K562 (cell line): ENCODE data around the gene ARFGAP3. TPM values are rescaled to one million over a fixed set of nuclear protein-coding genes. Genes with fewer than 3 reads are reported as not detected.

ENCODE experiments used
- ATAC-seq: fragments of 200-7000 bp; cut with Tn5 transposase; 3 replicates; pipeline ENCODE4 v1.9.1; 2020; ENCODE audit warnings: moderate library complexity
- BruUV-seq: library from RNA; stranded (reverse); fragments of 400-500 nt; replicated peaks from 2 replicates; lab custom pipeline; 2021; lab: Mats Ljungman, UMichigan
- CTCF ChIA-PET: fragments of 300-600 bp; formaldehyde crosslinking; extraction: SDS; loops from one replicate; lab custom pipeline; 2021; ENCODE audit warnings: low intra/inter-chr PET ratio; lab: Yijun Ruan, JAX
- POLR2A ChIA-PET: fragments of 300-600, 350-650 bp; sonication (Branson Sonifier 250); formaldehyde crosslinking; extraction: SDS; loops from one replicate; lab custom pipeline; 2021; ENCODE audit warnings: antibody characterized with exemption, inconsistent platforms; lab: Yijun Ruan, JAX
- DNase-seq, 4 experiments: peaks; one replicate each; pipeline versions ENCODE4 v3.0.0 to v3.0.0-alpha.2; 2011 to 2018; ENCODE audit warnings: low spot score in 3 of 4, mixed read lengths in 3 of 4; ENCODE audit errors: extremely low read depth in 1 of 4
- FAIRE-seq: peaks from 2 replicates; lab custom pipeline; 2011; peaks lifted over from hg19 to GRCh38; lab: Jason Lieb, UNC
- H2AFZ ChIP-seq: 2 replicates; pipeline ENCODE4 v1.6.0; 2011; ENCODE audit warnings: low read depth, low read length, control low read depth, inconsistent platforms
- H3K27ac ChIP-seq: fragments of 200-600 bp; 3 replicates; pipeline ENCODE4 v1.8.0; 2011; ENCODE audit warnings: low read depth, mild to moderate bottlenecking, control low read depth, inconsistent platforms, low read length, moderate library complexity, mixed read lengths; ENCODE audit errors: extremely low read depth
- H3K27me3 ChIP-seq, 2 experiments: fragments of 300-600 bp in 1 of 2; 2 replicates in 1 of 2; 3 replicates in 1 of 2; pipeline versions ENCODE4 v1.6.0 to v1.8.0; 2011; ENCODE audit warnings: inconsistent platforms in 2 of 2, low read length in 2 of 2, mild to moderate bottlenecking in 1 of 2, mixed read lengths in 1 of 2, moderate library complexity in 1 of 2; ENCODE audit not compliant: control insufficient read depth in 2 of 2, insufficient read depth in 2 of 2
- H3K36me3 ChIP-seq: fragments of 300-600 bp; 3 replicates; pipeline ENCODE4 v1.8.0; 2011; ENCODE audit warnings: mild to moderate bottlenecking, low read length, inconsistent platforms; ENCODE audit not compliant: control insufficient read depth, insufficient read depth
- H3K4me1 ChIP-seq, 2 experiments: fragments of 200-600 bp in 1 of 2; replicated peaks in 1 of 2; 2 replicates in 1 of 2; 3 replicates in 1 of 2; pipeline versions ENCODE4 v1.5.1 to v1.8.0; 2011; ENCODE audit warnings: inconsistent platforms in 2 of 2, low read length in 2 of 2, mild to moderate bottlenecking in 1 of 2, mixed read lengths in 1 of 2, moderate library complexity in 1 of 2; ENCODE audit not compliant: control insufficient read depth in 2 of 2, insufficient read depth in 2 of 2
- H3K4me2 ChIP-seq: 2 replicates; pipeline ENCODE4 v1.6.1; 2011; ENCODE audit warnings: low read length, control low read depth, inconsistent platforms, mixed read lengths; ENCODE audit not compliant: insufficient read depth
- H3K4me3 ChIP-seq: fragments of 200-600 bp; sonication (generic), shearing (Covaris generic); 2 replicates; pipeline ENCODE4 v1.5.1; 2016; ENCODE audit warnings: control low read depth, inconsistent platforms
- H3K79me2 ChIP-seq: fragments of 200-600 bp; 3 replicates; pipeline ENCODE4 v1.8.0; 2011; ENCODE audit warnings: low read length, inconsistent platforms; ENCODE audit not compliant: control insufficient read depth, insufficient read depth
- H3K9ac ChIP-seq, 2 experiments: 2 replicates each; pipeline versions ENCODE4 v1.6.0 to v1.6.1; 2011; ENCODE audit warnings: low read depth in 2 of 2, low read length in 2 of 2, control low read depth in 1 of 2, inconsistent platforms in 1 of 2, mild to moderate bottlenecking in 1 of 2, mixed read lengths in 1 of 2; ENCODE audit not compliant: insufficient read depth in 1 of 2
- H3K9me1 ChIP-seq: one replicate; pipeline ENCODE4 v1.6.0; 2011; ENCODE audit warnings: inconsistent platforms, mild to moderate bottlenecking, low read length, moderate library complexity; ENCODE audit not compliant: control insufficient read depth, insufficient read depth
- H3K9me3 ChIP-seq: replicated peaks from 2 replicates; pipeline ENCODE4 v1.5.1; 2011; ENCODE audit warnings: low read depth, low read length, inconsistent platforms; ENCODE audit not compliant: control insufficient read depth, insufficient read depth
- H4K20me1 ChIP-seq: replicated peaks from 2 replicates; pipeline ENCODE4 v1.6.1; 2011; ENCODE audit warnings: low read length, inconsistent platforms, mixed read lengths; ENCODE audit not compliant: control insufficient read depth, insufficient read depth
- ELF2 ChIP-seq: fragments of 250-450 bp; sonication (Bioruptor Pico); IDR thresholded peaks from 2 replicates; pipeline ENCODE4 v1.5.0; 2021; ENCODE audit warnings: mild to moderate bottlenecking
- ERF ChIP-seq: fragments of 450-650 bp; formaldehyde crosslinking; IDR thresholded peaks from 2 replicates; pipeline ENCODE4 v1.4.0; 2020; ENCODE audit warnings: mild to moderate bottlenecking, mixed read lengths
- ETV6 ChIP-seq, 3 experiments: fragments of 150-350 bp in 1 of 3; sonication (generic) in 1 of 3; formaldehyde crosslinking in 1 of 3; IDR thresholded peaks; 2 replicates each; pipeline versions ENCODE4 v1.6.1 to v1.8.0; 2014 to 2022; ENCODE audit warnings: borderline replicate concordance in 2 of 3, low read depth in 2 of 3, antibody characterized with exemption in 1 of 3, low read length in 1 of 3, mild to moderate bottlenecking in 1 of 3, missing genetic modification reagents in 1 of 3
- GATAD2A ChIP-seq: fragments of 450-650 bp; IDR thresholded peaks from 2 replicates; pipeline ENCODE4 v1.6.1; 2017
- STAT5A ChIP-seq: IDR thresholded peaks from 2 replicates; pipeline ENCODE4 v1.6.1; 2012; ENCODE audit warnings: low read length, inconsistent platforms, borderline replicate concordance
- ZNF134 ChIP-seq: fragments of 250-450 bp; sonication (Bioruptor Pico); conservative IDR thresholded peaks from 2 replicates; pipeline ENCODE4 v1.4.0; 2020
- ZNF175 ChIP-seq: fragments of 200-800 bp; sonication (Bioruptor generic); IDR thresholded peaks from 2 replicates; pipeline ENCODE4 v1.6.1; 2016; ENCODE audit warnings: low read depth, mild to moderate bottlenecking, missing genetic modification characterization, missing compliant biosample characterization
- WGBS: fragments of 100-300 bp; shearing (Covaris generic); methylation state at CpG from one replicate; pipeline ENCODE4 v1.1.6; 2016; ENCODE audit warnings: low coverage, mixed read lengths; ENCODE audit not compliant: insufficient coverage; ENCODE audit errors: missing lambda C conversion rate; 5-methylcytosine and 5-hydroxymethylcytosine counted together
- in situ Hi-C: fragments of 300-500 bp; cut with MboI; formaldehyde crosslinking; loops from 4 replicates; pipeline ENCODE4 v1.15.0; 2018; ENCODE audit warnings: inconsistent platforms, mixed read lengths
- intact Hi-C: fragments of 100-400 bp; cut with micrococcal nuclease; formaldehyde crosslinking; loops from 2 replicates; pipeline ENCODE4 v1.14.2; 2022
- polyA plus RNA-seq, 8 experiments: library from polyadenylated mRNA; depleted of rRNA in 4 of 8; stranded (reverse) in 5 of 8; unstranded in 3 of 8; fragments of >200 nt; fragmentation: Nextera tagmentation in 2 of 8; fragmentation: Illumina TruSeq in 1 of 8; extraction: Ambion mirVana in 2 of 8; extraction: Trizol in 1 of 8; gene quantifications; 2 replicates each; pipeline versions ENCODE4 v1.2.1 to v1.2.3, GENCODE V29; 2011 to 2014; ENCODE audit warnings: inconsistent platforms in 1 of 8, missing spikeins in 1 of 8
- total RNA-seq, 7 experiments: library from RNA; depleted of rRNA in 6 of 7; stranded (reverse); fragments of >200 nt in 6 of 7; fragmentation: Illumina TruSeq in 2 of 7; extraction: Trizol in 2 of 7; gene quantifications; 2 replicates each; pipeline versions ENCODE4 v1.2.1 to v1.2.3, GENCODE V29; 2011 to 2021; ENCODE audit warnings: low replicate concordance in 1 of 7
- TF ChIP-seq, protein P1 (sequence below): sonication (generic); formaldehyde crosslinking; IDR thresholded peaks from 2 replicates; pipeline ENCODE4 v1.8.0; 2022; ENCODE audit warnings: mild to moderate bottlenecking, low read depth, missing genetic modification reagents
- TF ChIP-seq, protein P2 (sequence below): fragments of 450-650 bp; IDR thresholded peaks from 2 replicates; pipeline ENCODE4 v1.6.1; 2014; ENCODE audit warnings: low read depth, mild to moderate bottlenecking, moderate library complexity, borderline replicate concordance
- TF ChIP-seq, protein P3 (sequence below), 3 experiments: IDR thresholded peaks in 2 of 3; conservative IDR thresholded peaks in 1 of 3; 2 replicates each; pipeline ENCODE4 v1.5.1; 2011 to 2012; ENCODE audit warnings: low read length in 3 of 3, mild to moderate bottlenecking in 3 of 3, control low read depth in 2 of 3, improper control_type of control experiment in 1 of 3, inconsistent platforms in 1 of 3, low read depth in 1 of 3, mixed read lengths in 1 of 3, moderate library complexity in 1 of 3; ENCODE audit not compliant: insufficient read depth in 2 of 3
- TF ChIP-seq, protein P4 (sequence below): sonication (generic); formaldehyde crosslinking; IDR thresholded peaks from 2 replicates; pipeline ENCODE4 v1.5.0; 2020; ENCODE audit warnings: missing genetic modification reagents
- TF ChIP-seq, protein P5 (sequence below): fragments of 250-450 bp; sonication (Bioruptor Pico); IDR thresholded peaks from 2 replicates; pipeline ENCODE4 v1.4.0; 2020; ENCODE audit warnings: mild to moderate bottlenecking, moderate library complexity

The ARFGAP3 gene
- total and polyA plus RNA-seq, 9 of the 15 experiments (the other 6 are each of a cell fraction or from before 2014, with no cell fraction given), result 14.2 to 31.9 (median 22.7) TPM

DNA sequence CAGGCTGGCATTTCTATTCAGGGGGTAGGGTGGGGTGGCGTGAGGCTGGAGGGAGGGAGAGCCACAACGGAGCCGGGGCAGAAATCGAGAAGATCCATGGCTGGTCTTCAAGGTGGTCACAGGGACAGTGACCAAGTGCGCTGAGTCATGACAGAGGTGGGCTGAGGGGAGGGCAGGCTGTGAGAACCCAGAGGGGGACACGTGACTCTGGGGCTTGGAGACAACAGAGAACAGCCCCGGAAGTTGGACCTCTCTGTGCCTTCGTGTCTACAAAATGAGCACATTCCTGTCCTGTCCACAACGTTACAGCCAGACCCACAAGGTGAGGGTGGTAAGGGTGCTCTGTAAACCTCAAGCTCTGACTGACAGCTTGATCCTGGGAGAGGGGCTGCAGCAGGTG, 35.1 kb upstream of the ARFGAP3 start (continued):
- TF ChIP-seq, protein P1, sequence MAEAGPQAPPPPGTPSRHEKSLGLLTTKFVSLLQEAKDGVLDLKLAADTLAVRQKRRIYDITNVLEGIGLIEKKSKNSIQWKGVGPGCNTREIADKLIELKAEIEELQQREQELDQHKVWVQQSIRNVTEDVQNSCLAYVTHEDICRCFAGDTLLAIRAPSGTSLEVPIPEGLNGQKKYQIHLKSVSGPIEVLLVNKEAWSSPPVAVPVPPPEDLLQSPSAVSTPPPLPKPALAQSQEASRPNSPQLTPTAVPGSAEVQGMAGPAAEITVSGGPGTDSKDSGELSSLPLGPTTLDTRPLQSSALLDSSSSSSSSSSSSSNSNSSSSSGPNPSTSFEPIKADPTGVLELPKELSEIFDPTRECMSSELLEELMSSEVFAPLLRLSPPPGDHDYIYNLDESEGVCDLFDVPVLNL (CRISPR knock-in tag), result no peak
- TF ChIP-seq STAT5A, result no peak
- TF ChIP-seq, protein P2, sequence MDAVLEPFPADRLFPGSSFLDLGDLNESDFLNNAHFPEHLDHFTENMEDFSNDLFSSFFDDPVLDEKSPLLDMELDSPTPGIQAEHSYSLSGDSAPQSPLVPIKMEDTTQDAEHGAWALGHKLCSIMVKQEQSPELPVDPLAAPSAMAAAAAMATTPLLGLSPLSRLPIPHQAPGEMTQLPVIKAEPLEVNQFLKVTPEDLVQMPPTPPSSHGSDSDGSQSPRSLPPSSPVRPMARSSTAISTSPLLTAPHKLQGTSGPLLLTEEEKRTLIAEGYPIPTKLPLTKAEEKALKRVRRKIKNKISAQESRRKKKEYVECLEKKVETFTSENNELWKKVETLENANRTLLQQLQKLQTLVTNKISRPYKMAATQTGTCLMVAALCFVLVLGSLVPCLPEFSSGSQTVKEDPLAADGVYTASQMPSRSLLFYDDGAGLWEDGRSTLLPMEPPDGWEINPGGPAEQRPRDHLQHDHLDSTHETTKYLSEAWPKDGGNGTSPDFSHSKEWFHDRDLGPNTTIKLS, result no peak
- TF ChIP-seq ZNF134 (CRISPR knock-in tag), result no peak

DNA sequence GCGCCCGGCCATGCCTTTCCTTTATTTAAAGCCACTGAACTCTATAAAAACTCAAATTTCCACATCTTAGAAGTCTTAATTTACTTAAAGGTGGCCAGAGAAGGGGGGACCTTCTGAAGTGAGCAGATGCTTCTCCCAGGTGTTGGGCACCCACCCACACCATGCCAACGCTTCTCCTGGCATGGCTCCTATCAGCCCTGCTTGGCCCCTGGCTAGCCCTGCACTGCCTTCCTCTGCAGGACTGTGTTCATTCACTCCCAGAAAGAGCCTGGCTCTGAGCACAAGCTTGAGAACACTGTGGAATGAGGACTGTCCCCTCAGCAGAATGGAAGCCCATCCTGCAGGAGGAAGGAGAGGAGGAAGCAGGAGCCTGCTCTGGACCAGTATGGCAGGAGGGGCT, 34.6 kb upstream of the ARFGAP3 start:
- peaks cover 28% of the 10 kb centered on the region; the same call in 2 of the 3 replicates for H3K36me3 ChIP-seq
- no peaks in the 10 kb centered on the region for H3K9me1 ChIP-seq
- POLR2A ChIA-PET, result no interaction called here
- no TSS peak for BruUV-seq
- FAIRE-seq (no peak), DNase-seq (no peak), ATAC-seq (no peak)
- no peaks in the 10 kb centered on the region for H3K27me3 ChIP-seq
- no peak overlapping the region for H3K27ac ChIP-seq
- no peaks in the 10 kb centered on the region for H3K9me3 ChIP-seq
- no peak overlapping the region for H3K9ac ChIP-seq
- no peaks in the 10 kb centered on the region for H3K4me1 ChIP-seq
- H3K4me2 ChIP-seq, result no peak overlapping the region
- CTCF ChIA-PET, result no interaction called here
- no peak overlapping the region for H2AFZ ChIP-seq
- no peaks in the 10 kb centered on the region for H3K79me2 ChIP-seq
- H4K20me1 ChIP-seq, result peaks cover 5% of the 10 kb centered on the region; the same call in 1 of the 2 replicates
- WGBS, result 100% methylated on average over 1 of the region's 3 CpGs
- intact Hi-C loops (no loop called here), in situ Hi-C loops (no loop called here)
- no peak overlapping the region for H3K4me3 ChIP-seq
- TF ChIP-seq, protein P3, sequence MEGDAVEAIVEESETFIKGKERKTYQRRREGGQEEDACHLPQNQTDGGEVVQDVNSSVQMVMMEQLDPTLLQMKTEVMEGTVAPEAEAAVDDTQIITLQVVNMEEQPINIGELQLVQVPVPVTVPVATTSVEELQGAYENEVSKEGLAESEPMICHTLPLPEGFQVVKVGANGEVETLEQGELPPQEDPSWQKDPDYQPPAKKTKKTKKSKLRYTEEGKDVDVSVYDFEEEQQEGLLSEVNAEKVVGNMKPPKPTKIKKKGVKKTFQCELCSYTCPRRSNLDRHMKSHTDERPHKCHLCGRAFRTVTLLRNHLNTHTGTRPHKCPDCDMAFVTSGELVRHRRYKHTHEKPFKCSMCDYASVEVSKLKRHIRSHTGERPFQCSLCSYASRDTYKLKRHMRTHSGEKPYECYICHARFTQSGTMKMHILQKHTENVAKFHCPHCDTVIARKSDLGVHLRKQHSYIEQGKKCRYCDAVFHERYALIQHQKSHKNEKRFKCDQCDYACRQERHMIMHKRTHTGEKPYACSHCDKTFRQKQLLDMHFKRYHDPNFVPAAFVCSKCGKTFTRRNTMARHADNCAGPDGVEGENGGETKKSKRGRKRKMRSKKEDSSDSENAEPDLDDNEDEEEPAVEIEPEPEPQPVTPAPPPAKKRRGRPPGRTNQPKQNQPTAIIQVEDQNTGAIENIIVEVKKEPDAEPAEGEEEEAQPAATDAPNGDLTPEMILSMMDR (IDR thresholded peaks at IDR 0.05 in 2 of 3, conservative IDR thresholded peaks at IDR 0.05 in 1 of 3; ENCODE audit: insufficient read depth in 2 of 3, low read depth in 1 of 3, low read length in 3 of 3), result no peak
- TF ChIP-seq ERF (CRISPR knock-in tag) (no peak), GATAD2A (no peak), ELF2 (no peak), ETV6 (IDR thresholded peaks at IDR 0.05; ENCODE audit: borderline replicate concordance in 1 of 2, low read depth in 2 of 2, low read length in 1 of 2) (no peak), ETV6 (CRISPR knock-in tag; IDR thresholded peaks at IDR 0.05; ENCODE audit: borderline replicate concordance) (no peak), ZNF175 (CRISPR knock-in tag) (no peak)
- TF ChIP-seq, protein P4, sequence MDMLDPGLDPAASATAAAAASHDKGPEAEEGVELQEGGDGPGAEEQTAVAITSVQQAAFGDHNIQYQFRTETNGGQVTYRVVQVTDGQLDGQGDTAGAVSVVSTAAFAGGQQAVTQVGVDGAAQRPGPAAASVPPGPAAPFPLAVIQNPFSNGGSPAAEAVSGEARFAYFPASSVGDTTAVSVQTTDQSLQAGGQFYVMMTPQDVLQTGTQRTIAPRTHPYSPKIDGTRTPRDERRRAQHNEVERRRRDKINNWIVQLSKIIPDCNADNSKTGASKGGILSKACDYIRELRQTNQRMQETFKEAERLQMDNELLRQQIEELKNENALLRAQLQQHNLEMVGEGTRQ (CRISPR knock-in tag), result no peak
- TF ChIP-seq, protein P5, sequence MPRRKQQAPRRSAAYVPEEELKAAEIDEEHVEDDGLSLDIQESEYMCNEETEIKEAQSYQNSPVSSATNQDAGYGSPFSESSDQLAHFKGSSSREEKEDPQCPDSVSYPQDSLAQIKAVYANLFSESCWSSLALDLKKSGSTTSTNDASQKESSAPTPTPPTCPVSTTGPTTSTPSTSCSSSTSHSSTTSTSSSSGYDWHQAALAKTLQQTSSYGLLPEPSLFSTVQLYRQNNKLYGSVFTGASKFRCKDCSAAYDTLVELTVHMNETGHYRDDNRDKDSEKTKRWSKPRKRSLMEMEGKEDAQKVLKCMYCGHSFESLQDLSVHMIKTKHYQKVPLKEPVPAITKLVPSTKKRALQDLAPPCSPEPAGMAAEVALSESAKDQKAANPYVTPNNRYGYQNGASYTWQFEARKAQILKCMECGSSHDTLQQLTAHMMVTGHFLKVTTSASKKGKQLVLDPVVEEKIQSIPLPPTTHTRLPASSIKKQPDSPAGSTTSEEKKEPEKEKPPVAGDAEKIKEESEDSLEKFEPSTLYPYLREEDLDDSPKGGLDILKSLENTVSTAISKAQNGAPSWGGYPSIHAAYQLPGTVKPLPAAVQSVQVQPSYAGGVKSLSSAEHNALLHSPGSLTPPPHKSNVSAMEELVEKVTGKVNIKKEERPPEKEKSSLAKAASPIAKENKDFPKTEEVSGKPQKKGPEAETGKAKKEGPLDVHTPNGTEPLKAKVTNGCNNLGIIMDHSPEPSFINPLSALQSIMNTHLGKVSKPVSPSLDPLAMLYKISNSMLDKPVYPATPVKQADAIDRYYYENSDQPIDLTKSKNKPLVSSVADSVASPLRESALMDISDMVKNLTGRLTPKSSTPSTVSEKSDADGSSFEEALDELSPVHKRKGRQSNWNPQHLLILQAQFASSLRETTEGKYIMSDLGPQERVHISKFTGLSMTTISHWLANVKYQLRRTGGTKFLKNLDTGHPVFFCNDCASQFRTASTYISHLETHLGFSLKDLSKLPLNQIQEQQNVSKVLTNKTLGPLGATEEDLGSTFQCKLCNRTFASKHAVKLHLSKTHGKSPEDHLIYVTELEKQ (CRISPR knock-in tag), result no peak
